Right ventricle myocardium superior (tissue), 1 donor: ENCODE results near the gene ETV4. TPM values are rescaled to one million over a fixed set of nuclear protein-coding genes. Genes with fewer than 3 reads are reported as not detected.

Experiments used
- ATAC-seq: fragments of 200-7000 bp; cut with Tn5 transposase; one replicate; pipeline ENCODE4 v1.9.1; 2020; ENCODE audit warnings: mild to moderate bottlenecking; ENCODE audit not compliant: poor library complexity
- DNase-seq: peaks from one replicate; pipeline ENCODE4 v3.0.0-alpha.2; 2020
- intact Hi-C: fragments of 100-400 bp; cut with DNase I; formaldehyde crosslinking; loops from one replicate; pipeline ENCODE4 v1.11.2; 2022
- total RNA-seq: library from RNA; stranded (reverse); fragmentation: NEBNext Ultra II Directional; extraction: Animal tissue kit (Norgen Biotek cat#: 25700); gene quantifications from one replicate; pipeline ENCODE4 v1.2.1, GENCODE V29; 2021
- donor health status: DM: no; HTN: yes; CAD: no; lungs with severe emphysema.

ETV4 gene
- total RNA-seq, 1 donor from 2014 or later = 0.24 TPM

DNA sequence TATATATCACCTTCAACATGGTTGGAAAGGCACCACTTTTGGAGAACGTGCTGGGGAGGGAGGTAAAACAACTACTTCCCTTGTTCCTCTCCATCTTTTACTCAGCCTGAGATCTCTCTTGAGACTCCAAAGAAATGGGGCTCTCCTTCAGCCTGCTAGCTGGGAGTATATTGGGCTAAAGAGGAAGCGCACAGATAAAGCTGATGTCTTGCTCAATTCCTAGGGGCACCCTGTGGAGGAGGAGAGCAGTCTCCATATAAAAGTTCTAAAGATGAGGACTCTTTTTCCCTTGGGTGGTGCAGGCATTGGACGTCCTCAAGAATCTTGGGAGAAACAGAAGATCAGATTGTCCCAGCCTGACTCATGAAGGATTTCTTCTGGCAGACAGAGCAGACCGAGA is 4.6 kb upstream of the ETV4 start:
- DNase-seq (no peak), ATAC-seq (no peak)
- intact Hi-C loops = no loop called here

DNA sequence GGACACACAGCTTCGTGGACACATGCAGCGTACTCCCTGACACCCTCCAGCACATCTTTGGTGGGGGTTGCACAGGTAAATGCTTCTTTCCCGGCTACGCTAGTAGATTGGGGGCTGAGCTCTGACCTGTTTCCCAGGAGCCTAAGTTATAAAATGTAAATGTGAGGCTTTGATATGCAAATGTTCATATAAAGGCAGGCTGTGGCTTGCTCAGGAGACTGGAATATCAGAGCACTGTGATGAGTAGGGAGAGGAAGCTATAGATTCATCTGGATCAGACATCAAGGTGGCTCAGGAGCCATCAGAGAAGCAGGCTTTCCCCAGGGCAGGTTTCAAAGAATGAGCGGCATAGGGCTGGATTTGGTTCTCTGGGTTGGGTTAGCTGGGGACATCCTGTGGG is 3.4 kb upstream of the ETV4 start:
- no peak for ATAC-seq
- intact Hi-C loops = no loop called here
- no peak for DNase-seq

DNA sequence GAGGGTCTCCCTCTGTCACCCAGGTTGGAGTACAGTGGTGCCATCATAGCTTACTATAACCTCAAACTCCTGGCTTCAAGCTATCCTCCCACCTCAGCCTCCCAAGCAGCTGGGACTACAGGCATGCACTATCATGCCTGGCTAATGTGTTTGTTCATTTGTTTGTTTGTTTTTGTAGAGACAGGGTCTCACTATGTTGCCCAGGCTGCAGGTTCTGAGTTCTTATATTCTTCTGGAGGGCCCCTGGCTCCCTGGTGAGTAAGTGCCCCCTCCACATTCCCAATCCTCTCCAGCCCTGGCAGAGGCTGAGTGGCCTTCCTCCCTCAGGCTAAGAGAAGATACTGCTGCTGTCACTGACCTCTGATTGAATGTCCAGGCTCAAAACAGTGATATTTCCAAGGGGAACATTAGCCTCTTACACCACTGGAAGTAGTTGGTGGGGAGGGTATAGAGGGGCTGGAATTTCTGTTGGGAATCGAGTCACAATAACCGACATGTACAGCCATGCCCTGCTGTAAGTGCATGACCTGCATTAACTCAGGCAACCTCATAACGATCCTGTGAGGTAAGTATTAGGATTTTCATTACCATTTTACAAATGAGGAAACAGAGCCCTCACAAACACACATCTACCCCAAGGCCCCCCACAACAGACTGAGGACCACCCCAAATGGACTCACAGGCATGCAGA is 2.7 kb upstream of the ETV4 start:
- ATAC-seq = no peak
- intact Hi-C loops = no loop called here
- DNase-seq = no peak

DNA sequence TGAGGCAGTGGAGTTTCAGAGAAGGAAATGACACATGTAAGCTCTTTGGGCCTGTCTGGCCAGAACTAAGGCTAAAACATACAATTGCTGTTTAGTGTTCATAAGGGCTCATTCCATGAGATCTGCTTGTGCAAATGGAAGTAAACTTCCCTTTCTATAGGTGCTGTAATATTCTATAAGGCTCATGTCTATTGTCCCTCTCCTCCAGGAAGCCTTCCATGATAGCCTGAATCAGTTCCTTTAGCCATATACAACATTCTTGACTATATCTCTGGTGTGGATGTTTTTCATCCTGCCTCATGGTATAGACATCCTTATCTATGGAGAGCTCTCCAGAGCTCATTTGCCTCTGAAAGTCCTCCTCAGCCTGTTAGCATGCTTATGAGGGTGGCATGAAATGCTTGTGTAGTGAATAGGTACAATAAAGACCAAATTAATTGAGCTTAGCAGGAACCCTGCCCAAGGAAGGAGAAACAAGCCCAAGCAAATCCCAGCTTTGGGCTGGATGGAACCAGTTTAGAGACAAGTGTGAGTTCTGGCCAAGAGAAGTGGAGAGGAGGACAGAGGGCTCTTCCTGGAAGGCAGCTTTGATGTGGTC is 1.6 kb upstream of the ETV4 start:
- intact Hi-C loops = no loop called here
- no peak for DNase-seq
- ATAC-seq = no peak

DNA sequence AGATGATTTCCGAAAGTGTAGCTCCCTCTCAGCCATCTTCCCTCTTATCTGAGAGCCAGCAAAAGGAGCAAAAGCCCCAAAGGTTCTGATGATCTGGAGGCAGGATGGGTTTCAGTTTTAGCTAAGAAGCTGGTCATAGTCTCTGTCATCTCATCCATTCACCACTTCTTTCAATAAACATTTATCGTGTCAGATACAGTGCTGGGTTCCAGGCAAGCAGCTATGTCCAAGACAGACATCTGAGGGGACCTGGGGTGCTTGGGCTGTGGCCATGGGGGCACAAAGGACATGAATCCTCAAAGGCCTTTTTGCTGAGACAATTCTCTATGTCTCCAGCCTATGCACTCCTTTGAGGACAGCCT is 1.0 kb upstream of the ETV4 start:
- ATAC-seq (no peak), DNase-seq (no peak)
- intact Hi-C loops = no loop called here

DNA sequence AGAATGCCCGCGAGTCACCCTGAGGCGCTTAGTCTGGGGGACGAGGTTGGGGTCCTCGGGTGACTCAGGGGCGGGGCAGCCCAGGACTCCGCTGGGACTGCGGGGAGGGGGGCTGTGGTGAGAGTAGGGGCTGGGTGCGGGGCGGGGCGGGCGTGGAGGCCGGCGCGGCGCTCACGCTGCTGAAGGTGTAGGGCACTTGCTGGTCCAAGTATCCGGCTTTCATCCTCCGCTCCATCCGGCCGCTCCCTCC is 832 bp downstream of the ETV4 start:
- peak; percentile 42 for ATAC-seq
- DNase-seq = peak; percentile 46
- intact Hi-C loops = no loop called here

DNA sequence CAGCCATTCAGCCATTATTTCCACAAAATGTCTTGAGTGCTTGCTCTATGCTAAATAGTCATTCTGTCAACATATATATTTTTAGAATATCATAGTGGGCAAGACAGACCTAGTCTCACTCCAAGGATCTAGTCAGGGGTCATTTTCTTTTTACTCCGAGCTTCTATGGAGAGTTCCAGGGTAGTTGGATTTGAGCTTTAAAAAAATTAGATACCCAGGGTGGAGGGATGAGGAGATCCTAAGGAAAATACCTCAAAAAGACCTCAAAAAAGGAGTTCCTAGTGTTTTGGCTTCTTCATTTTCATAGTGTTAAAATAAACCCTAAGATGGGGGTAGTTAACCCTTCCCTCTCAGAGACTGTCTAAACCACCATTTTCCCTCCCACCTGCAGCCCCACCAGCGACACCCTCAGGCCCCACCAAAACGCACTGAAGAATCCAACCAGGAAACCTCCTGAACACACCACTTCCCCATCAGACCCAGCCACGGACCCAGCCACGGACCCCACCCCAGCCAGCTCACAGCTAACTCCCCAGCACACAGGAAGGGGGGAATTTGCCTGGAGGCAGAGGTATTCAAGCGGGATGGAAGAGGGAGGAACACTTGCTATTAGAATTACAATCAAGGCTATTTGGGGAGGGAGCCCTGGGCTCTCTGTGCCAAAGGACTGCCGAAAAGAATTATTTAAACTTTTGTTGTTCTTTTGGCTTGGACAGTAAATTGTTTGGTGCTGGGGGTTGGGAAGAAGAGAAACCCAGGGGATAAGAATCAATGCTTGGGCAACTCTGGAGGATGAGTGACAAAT is 2.2 kb downstream of the ETV4 start:
- intact Hi-C loops = no loop called here
- ATAC-seq (no peak), DNase-seq (no peak)

DNA sequence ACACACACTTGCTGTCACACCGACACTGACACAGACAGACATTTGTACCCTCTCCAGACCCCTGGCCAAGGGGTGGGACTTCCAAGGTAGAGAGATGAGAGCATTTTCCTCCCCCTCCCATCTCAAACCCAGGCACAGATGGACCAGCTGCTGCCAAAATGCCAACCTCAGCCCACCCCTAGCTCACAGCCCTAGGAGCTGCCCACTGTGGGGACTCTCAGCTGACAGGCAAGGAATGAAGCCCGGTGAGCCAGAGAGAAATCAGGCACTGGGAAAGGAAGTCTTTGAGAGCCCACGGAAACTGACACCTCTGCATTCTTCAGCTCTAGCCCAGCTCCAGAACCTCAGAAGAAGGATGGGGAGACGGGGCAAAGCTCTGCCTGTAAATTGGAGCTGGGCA is 2.8 kb downstream of the ETV4 start:
- intact Hi-C loops = no loop called here
- ATAC-seq = no peak
- DNase-seq = no peak

DNA sequence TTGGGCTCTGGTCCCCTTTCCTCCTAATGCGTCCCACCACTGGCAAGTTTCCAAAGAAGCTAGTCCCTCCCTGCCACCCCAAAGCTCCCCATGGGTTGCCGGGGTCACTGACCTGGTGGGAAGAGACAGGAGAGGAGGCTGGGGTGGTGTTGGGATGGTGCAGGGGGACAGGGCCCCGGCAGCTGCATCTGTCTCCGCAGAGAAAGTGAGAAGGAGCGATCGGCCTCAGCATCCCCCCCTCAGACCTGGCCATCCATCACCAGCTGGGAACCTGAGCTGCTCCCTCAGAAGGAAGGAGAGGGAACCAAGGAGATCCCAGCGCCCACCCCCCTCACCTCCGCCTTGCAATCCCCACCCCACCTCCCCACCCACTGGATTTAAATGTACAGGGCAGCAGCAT is 3.3 kb downstream of the ETV4 start:
- DNase-seq = no peak
- no peak for ATAC-seq
- intact Hi-C loops = no loop called here

DNA sequence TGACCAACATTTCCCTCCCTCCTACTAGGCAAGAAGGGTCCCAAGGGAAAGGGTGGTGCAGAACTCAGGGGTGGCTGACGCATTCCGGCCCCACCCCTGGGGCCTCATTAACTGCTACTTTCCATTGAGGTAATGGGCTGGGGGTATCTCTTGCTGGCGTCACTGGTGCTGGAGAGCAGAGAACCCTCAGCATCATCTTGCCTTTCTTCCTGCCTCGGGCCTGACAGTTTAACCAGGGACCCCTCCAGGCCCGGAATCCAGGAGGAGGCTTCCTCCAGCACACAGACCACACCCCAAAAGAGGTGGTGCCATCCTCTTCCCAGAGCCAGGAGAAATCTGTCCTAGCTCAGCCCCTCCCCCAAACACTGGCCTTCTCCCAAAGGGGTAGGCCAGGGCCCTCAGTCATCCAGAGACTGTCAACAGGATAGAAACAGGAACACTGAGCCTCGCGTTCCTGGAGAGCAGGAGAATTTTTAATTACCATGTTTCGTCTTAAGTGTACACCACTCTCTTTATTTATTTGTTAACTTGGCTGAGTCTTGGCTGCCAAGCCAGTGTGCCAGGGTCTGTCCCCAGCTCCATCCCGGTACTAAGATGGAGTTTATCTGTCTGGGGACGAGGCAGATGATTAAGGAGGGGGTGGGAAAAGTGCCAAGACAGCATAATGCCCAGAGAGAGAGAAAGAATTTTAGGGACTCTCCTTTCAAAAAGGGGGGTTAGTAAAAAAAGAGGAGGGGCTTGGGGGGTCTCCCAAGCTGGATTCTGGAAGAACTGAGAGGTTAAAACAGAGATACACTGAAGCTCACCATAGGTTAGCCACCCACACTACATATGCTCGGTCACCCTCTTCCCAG is 5.1 kb downstream of the ETV4 start:
- no peak for DNase-seq
- intact Hi-C loops = no loop called here
- ATAC-seq = no peak

DNA sequence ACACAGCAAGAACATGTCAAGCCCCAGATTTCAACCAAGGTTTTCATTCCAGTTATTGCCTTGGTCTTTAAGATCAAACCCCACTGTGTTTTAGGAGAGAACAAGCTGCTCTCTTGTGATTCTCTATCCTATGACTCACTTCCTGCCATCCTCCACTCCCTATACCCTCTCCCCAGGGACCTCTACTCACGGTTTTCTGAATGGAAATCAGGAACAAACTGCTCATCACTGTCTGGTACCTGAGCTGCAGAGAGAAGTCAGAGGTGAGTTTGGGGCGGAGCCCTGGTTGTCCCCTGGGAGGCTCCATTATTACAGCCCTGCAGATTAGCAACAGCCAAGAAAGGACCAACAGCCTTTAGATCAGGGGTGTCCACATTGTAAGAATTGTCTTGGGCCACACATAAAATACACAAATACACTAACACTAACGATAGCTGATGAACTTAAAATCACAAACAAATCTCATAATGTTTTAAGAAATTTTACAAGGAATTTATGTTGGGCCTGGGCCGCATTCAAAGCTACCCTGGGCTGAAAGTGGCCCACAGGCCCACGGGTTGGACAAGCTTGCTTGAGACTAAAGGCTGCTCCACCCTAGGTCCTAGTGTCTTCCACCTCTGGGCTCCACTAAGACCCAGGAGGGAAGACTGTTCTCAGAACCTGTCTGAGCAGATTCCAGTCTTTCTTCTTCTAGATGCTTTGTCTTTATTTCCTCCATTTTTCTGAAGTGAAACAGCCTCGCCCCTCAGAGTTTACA is 9.7 kb downstream of the ETV4 start:
- no peak for DNase-seq
- intact Hi-C loops = no loop called here
- no peak for ATAC-seq

DNA sequence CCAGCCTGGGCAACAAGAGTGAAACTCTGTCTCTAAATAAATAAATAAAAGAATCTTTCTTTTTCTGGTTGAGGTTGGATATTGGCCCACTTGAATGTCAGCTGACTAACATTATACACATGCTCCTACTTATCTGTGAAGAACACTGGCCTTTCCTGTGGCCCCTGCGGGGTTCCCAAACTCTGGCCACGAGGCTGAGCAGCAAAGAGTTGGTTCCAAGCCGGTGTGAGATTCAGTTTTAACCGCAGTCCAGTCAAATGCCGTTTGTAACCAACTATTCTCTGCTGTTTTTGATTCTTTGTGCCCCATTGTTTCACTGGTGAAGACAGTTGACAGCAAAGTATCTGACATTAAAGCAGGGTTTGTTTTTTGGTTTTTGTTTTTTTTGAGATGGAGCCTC is 11.2 kb downstream of the ETV4 start:
- intact Hi-C loops = no loop called here

DNA sequence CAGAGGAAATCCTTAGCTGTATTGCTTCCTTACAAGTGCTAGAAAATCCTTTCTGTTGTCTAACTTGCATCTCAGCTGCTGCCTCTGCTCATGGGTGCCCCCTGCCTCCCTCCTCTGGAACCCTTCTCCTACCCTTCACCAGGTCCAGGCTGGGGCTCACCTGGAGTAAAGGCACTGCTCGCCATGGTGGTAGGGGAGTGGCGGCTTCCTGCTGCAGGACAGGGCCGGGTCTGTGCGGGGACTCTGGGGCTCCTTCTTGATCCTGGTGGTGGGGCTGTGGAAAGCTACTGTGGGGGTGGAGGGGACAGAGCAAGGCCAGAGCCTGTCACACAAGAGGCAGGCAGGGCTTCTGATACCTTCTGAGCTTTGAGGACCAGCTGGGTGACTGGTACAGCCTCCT is 12.4 kb downstream of the ETV4 start:
- DNase-seq (no peak), ATAC-seq (no peak)
- intact Hi-C loops = no loop called here

More for the DNA sequence above, 11.2 kb downstream of the ETV4 start:
- ATAC-seq (no peak), DNase-seq (no peak)

DNA sequence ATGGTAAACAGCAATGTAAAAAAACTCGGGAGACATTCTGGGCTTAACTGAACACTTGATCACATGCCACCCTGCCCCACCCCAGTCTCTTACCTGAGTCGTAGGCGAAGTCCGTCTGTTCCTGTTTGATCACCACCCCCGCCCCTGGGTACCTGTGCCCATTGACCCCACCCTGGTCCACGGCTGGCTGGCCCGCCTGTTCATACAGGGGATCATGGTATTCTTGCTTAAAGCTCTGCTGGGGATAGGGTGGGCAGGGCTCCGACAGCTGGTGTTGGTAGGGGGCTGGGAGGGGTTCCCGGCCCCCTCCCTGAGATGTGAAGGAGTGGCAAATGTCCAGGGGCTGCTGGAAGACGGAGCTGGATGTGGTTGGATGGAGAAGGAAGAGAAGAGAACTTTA is 13.6 kb downstream of the ETV4 start:
- no peak for ATAC-seq
- intact Hi-C loops = no loop called here
- no peak for DNase-seq

DNA sequence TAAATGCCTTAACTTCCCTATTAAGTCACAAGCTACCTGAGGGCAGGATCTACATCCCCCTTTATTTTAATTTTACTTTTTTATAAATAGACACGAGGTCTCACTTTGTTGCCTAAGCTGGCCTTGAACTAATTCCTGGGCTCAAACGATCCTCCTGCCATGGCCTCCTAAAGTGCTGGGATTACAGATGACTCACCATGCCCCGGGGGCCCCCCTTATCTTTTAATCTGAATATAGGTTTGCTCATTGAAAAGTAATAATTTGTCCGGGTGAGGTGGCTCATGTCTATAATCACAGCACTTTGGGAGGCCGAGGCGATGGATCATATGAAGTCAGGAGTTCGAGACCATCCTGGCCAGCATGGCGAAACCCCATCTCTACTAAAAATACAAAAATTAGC is 14.2 kb downstream of the ETV4 start:
- intact Hi-C loops = no loop called here
- no peak for DNase-seq

DNA sequence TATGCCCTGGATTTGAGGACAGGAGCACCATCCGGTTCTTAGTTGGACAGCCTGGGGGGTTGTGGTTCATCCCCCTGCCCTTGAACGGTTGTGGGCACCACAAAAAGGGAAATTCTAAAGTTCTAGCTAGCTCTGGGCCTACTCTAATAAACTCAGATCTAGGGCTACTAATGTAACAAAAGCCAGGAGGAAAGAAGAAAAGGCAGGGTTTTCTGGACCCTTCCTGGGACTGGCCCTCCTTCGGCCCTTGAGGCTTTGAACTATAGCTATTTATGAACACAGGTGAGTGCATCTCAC is 15.1 kb downstream of the ETV4 start:
- intact Hi-C loops = no loop called here
- no peak for ATAC-seq
- DNase-seq = no peak

More for the DNA sequence above, 14.2 kb downstream of the ETV4 start:
- ATAC-seq = no peak

DNA sequence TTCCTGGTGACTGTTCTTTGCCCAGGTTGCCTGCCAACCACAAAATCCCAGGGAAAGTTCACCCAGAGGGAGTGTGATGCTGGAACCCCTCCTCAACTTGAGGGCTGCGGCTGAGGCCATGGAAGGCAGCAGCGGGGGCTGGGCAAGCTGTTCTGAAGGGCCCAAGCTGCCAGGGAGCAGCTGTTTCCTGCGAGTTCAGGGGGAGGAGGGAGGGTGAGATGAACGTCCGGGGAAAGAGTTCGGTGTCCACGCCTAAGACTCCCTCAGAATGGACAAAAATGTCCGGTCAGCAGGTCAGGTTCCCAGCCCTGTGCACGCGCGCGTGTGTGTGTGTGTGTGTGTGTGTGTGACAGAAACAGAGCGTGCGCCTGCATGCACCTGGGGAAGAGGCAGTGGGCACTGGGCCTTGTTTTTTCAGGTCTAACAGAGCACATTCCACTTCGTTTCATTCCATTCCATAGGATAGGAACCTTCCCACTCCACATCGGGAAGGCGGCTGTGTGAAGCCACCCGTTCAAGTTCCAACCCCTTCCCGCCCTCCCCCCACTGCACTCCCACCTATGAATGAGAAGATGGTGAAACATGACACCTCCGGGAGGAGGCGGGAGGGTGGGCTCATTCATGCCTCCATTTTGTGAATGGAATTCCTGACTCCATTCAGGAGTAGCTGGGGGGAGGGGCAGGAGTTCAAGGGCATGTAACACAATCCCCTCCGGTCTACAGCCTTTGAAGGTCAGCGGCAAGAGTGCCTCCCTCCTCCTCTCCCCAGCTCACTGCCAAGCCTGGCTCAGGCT is 15.7 kb downstream of the ETV4 start:
- DNase-seq (peak; percentile 71), ATAC-seq (peak; percentile 69)
- intact Hi-C loops = no loop called here

DNA sequence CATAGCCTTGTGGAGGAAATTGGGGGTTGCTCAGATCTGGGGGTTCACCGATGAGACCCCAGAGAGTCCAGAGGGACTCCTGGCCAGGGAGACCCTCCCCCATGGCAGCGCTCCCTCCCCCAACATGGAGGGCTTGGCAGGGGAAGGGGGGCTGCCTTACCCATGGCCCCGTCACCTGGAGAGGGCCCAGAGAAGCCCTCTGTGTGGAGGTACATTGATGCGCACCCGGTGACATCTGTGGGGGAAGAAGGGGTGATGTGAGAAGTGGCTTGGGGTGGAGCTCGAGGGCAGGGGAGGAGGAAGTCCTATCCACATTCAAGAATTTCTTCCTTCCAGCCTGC is 16.2 kb downstream of the ETV4 start:
- peak; percentile 1 for ATAC-seq
- intact Hi-C loops = no loop called here
- DNase-seq = no peak
